Measurements from ENCODE around the gene KLF5.
"Not testable (repeated sequence)": the region's sequence is repeated elsewhere in the genome, so short reads cannot be mapped to it uniquely, and the experiment has no call there.

Gene KLF5

DNA sequence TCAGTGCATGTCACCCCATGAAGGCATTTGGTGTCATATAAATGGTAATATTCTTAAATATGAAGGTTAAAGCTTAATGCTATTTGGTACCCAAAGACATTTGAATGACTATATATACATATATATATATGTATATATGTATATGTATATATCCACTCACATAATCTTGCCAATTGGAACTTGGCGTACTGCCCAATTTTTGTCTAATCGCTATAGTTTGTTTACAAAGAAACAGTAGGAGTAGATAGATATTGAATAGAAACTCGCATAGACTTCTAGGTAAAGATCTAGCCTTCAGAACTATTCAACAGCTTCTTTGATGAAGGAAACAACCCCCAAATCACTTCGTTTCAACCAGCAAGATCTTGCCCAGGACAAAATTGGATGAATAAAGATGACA, 24.1 kb downstream of the KLF5 start:
- DNase-seq (ENCODE audit: low read depth, low spot score): no peak

DNA sequence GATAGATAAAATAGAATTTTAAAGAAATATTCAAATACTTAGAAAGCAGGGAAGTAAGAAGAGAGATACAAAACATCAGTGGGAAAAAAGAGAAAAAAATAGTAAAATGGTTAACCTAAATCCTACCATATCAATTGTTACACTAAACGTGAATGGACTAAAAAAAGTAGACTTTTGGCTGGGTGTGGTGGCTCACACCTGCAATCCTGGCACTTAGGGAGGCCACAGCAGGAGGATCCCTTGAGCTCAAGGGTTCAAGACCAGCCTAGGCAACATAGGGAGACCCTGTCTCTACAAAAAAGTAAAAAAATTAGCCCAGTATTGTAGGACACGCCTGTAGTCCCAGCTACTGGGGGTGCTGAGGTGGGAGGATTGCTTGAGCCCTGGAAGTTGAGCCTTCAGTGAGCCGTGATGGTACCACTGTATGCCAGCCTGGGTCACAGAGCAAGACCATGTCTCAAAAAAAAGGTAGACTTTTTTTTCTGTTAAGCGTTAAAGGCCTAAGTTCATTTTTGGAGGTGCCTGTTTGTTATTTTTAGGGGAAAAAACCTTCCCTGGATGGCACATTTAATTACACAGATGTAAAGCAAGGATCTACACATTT, 29.6 kb downstream of the KLF5 start:
- DNase-seq (ENCODE audit: low read depth, low spot score): no peak

DNA sequence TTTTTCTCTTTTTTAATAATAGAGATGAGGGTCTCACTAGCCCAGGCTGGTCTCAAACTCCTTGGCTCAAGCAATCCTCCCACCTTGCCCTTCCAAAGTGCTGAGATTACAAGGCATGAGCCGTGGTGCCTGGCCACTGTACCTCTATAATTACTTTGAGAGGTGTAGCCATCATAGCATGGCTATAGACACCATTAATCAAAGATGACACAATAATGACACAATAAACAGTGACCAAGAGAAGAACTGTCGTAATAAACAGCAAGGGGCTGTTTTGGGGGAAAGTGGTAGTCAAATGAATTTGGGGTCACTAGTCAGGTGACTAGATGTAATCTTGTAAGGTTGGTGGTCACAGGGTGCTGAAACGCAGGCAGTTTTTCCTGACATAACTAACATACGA, 30.4 kb downstream of the KLF5 start:
- DNase-seq (ENCODE audit: low read depth, low spot score): no peak

DNA sequence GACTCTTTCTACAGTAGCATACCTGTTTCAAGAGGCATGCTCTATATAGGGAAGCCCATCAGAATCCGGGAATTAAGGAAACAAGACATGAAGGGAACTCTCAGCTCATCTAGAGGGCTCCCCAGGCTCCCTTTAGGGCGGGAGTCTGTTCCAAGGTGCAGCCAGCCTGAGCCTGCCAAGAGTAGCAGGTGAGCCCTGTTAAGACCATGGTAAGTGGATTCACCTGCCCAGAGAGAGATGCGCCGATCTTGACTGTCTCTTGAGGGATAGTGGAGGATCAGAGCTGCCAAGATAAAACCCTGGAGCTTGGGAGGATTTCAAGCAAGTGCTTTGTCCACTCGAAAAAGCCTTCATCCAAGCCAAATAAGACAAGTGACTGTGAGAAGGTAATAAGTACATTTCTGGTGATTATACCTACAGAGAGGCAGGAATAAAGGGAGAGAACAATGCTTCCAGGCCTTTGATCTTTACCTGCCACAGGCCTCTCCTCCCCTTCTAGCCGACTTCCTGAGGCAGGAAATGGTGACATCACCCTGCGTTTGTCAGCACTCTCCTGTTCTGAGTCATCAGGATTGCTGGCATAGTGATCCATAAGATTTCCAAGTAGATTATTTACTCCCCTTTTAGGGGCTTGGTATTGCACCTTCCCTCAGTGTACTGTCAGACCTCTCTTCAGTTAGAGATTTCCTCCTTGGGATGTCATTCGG, 31.5 kb downstream of the KLF5 start:
- peak; percentile 84 for DNase-seq (ENCODE audit: low read depth, low spot score)

DNA sequence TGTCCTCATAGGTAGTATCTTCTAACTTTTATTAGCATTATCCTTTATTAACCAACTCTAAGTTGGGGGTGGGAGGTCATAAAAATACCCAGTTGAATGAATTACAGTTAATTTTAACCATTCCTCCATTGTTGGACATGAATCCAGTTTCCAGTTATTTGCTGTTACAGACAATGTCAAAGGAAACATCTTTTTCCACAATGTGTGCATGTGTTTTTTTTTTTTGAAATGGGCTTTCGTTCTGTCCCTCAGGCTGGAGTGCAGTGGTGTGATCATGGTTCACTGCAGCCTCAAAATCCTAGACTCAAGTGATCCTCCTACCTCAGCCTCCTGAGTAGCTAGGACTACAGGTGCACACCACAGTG, 32.0 kb downstream of the KLF5 start:
- no peak for DNase-seq (ENCODE audit: low read depth, low spot score)

DNA sequence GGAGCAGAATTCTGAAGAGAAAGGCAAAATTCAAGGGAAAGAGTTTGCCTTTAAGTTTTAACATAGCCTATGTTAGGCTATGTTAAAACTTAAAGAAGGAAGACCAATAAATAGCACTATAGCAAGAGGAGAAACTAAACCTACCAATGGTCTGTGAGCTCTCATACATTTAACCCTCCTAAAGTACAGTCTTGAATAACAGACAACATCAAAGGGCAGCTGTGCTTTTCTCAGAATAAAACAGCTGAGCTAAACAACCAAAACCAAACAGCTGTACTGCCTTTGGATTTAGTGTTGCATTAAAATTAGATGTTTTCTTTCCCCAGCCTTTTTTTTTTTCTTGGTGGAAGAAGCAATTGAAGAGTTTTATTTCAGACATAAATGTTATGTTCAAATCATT, 34.0 kb downstream of the KLF5 start:
- no peak for DNase-seq (ENCODE audit: low read depth, low spot score)

DNA sequence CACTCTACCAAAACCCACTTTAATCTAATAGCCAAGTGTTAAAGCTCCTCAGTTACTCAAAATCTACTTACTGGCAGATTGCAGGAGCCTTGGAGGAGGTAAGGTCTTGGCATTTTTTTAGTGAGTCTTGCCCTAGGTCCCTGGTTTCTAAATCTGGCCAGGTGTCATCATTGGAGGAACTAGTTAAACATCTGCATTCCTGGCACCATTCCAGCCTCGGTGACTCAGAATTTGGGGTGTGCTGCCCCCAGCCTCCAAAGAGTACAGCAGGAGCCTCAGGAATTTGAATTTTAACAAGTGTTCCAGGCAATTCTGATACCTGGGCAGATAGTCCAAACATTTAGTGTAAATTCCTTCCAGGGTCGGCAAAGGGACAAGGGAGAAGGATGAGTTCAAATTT, 37.4 kb downstream of the KLF5 start:
- DNase-seq (ENCODE audit: low read depth, low spot score): peak; percentile 57

DNA sequence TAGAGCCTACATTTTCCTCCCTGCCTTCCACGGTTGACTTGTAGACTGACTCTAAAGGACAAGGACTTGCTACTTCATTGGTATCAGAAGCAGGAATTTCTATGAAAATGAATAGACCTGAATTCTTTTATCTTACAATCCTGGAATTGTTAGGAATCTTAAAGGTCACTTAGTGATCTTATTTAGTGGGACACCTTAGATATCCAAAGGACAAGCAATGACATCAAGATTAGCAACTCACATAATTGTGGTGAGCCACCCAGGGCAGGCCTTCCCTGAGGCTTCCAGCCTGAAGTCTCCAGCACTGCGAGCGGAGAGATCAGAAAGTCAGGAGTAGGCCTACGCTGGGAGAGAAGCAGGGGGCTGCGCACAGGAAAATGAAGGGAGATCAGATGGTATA, 37.8 kb downstream of the KLF5 start:
- peak; percentile 14 for DNase-seq (ENCODE audit: low read depth, low spot score)

DNA sequence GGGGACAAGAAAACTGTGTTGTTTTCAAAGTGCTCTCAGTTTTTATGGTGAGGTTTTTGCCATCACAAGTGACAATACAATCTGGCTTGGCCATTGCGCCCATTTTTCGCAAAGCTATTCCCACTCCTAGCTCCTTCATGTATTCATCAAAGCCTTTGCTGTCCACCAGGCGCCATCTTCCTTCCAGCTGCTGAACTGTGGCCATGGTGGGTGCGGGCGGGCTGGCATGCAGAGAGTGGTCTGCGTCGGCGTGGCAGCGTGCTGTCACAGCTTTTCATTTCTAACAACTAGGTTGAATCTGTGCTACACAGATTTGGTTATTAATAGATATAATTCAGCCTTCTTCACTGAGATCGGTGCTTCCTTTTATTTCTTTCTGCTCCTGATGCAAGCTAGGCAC, 42.0 kb downstream of the KLF5 start:
- DNase-seq (ENCODE audit: low read depth, low spot score): not testable (repeated sequence)

DNA sequence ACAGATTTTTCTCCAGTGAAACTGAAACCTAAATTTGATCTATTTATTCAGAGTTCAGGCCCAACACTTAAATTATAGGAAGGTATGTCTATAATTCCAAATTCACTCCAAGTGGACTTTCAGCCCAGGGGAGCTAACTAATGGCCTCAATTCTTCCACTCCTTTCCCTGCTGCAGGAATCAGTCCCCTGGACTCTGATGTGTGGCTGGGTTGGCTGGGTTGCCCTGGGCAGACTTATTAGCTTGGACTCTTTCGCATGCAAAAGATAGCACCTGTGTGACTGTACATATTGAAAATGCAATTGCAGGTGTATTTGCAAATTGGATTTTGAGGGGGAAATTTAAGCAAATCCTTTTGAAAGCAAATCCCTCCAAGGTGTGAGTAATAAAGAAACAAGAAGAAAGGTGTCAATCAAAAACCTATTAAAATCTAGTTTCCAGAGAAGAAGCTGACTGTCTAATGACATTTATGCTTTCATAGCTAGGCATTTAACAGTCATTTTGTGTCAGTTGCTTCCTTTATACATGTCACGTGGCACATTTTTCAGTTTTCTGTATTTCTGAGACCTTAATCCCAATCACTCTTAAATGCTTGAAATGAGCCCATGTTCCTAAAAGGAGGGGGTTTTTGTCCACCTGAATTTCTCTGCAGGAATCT, 42.7 kb downstream of the KLF5 start:
- DNase-seq (ENCODE audit: low read depth, low spot score): no peak

DNA sequence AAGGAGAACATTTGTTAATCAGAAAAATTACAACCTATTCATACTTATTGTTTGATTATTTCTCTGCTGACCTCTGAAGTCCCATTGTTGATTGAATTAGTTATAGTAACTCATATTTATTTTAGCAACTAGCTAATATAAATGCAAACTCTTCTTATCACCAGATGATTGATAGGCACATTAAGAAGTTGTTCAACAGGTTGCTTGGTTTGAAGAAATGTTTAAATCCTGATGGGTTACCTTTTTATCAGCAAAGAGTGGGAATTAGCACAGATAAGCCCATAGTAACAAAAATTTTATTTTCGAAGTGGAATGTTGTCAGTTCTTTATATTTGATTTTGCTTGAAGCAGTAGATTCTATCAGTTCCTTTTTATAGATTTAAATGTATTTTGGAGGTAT, 44.4 kb downstream of the KLF5 start:
- DNase-seq (ENCODE audit: low read depth, low spot score): no peak

DNA sequence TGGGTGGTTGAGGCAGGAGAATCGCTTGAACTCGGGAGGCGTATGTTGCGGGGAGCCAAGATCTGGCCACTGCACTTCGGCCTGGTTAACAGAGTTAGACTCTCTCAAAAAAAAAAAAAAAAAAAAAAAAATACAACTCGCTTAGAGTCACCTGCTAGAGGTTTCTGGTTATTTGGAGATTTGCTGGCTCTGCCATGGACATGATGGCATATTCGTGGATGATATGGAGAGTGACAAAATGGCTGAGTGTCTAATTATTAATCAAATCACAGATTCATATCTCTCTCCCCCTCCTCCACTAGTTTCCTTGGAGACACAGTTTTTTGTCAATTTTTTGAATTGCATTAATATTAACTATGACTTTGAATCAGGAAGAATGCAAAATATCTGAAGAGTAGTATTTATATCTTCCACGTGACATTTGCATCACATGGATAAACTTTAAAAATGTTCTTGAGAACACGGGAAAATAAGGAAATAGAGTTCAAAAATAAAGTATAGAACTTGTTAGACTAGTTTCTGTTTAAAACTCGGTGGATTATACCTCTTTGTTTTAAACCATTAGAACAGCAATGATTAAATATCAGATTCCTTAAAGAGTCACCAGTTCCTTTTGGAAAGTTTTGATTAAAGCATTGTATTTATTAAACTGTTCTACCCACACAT, 47.8 kb downstream of the KLF5 start:
- no peak for DNase-seq (ENCODE audit: low read depth, low spot score)

DNA sequence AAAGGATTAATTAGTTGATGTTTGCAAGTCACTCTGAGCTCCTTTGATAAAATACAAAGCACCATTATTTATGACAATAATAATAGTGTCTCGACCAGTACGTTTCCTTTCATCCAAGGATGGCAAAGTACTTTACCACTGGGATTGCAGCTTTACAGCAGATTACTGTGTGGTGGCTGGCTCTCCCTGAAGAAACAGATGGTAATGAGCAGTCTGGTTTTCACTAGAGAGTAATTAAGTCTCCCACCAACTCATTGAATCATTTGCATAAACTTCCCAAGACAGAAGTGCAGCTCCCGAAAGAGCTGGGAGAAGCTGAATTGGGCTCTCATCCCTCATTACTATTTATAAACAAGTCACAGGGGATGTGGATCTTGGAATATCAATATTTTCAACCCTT, 48.7 kb downstream of the KLF5 start:
- DNase-seq (ENCODE audit: low read depth, low spot score): peak; percentile 19

DNA sequence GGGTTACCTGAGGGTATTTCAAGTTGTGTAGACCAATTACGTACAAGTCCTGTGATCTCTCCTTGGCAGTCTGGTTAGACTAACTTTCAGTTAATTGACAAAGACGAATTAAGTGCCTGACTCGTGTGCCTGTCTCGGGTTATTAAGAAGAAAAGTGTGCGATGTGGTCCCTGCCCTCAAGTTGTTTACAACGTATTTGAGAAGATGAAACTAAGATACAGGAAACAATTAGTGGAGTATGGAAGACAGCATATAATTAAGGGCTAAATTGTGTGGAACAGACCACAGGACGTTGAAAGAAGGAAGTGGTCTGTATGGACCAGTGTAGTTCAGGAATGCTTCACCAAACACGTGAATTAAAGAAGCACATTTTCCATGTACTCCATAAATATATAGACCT, 49.2 kb downstream of the KLF5 start:
- DNase-seq (ENCODE audit: low read depth, low spot score): peak; percentile 6

DNA sequence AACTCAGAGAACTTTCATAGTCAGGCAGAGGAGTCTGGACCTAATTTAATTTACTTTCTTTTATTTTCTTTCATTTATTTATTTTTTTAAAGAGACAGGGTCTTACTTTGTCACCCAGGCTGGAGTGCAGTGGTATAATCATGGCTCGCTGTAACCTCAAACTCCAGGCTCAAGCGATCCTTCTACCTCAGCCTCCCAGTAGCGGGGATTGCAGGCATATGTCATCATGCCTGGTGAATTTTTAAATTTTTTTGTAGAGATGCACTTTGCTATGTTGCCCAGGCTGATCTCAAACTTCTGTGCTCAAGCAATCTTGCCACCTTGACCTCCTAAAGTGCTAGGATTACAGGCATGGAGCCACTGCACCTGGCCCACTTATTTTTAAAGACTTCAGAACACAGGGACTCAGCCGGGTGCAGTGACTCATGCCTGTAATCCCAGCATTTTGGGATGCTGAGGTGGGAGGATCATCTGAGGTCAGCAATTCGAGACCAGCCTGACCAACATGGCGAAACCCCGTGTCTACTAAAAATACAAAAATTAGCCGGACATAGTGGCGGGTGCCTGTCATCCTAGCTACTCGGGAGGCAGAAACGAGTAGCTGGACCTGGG, 50.6 kb downstream of the KLF5 start:
- no peak for DNase-seq (ENCODE audit: low read depth, low spot score)

DNA sequence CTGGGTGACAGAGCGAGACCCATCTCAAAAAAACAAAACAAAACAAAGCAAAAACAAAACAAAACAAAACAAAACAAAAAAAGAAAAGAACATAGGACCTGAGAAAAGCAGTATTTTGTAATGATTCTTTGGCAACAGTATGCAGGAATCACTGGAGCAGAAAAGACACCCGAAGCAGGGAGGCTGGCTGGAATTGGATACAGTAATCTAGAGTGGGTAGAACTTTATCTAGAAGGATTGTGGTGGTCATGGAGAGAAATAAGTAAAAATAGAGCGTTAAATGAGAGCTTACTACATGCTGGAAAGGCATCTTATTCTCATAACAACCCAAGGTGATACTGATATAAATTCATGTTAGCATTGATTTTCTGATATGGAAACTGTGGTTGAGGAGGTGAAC, 51.2 kb downstream of the KLF5 start:
- DNase-seq (ENCODE audit: low read depth, low spot score): peak; percentile 29

DNA sequence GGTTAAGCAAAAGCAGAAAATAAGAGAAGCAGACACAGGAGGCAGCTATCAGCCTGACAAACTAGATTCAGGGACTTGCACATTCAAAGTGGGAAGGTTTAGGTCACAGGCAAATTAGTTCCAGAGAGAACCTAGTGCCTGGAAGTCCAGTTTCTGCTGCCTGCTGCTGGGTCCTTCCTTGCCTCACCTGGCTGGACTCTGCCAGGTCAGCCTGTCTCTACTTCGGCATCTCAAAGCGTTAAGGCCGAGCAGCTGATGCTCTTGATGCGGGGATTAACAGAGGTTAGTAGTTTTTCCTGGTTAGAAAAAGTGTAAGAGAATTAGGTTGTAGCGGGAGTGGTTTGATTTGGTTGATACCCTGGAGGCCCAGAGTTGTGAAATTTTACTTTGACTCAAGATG, 52.0 kb downstream of the KLF5 start:
- DNase-seq (ENCODE audit: low read depth, low spot score): no peak

DNA sequence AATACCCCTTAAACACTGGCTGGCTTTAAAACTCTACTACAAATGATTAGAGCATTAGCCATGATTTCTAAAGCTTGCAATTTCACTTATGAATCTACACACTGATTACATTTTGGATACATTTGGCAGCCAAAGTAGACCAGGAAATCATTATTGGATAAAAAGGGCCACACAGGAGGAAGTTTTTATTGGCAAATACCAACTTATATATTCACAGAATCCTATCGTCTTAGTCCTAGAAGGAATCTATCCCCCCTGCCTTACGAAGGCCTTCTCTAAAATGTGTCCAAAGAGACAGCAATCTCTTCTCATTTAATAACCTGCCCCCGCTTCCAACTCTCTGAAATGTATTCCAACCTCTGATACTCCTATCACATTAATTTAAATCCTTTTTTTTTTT, 52.5 kb downstream of the KLF5 start:
- DNase-seq (ENCODE audit: low read depth, low spot score): no peak

DNA sequence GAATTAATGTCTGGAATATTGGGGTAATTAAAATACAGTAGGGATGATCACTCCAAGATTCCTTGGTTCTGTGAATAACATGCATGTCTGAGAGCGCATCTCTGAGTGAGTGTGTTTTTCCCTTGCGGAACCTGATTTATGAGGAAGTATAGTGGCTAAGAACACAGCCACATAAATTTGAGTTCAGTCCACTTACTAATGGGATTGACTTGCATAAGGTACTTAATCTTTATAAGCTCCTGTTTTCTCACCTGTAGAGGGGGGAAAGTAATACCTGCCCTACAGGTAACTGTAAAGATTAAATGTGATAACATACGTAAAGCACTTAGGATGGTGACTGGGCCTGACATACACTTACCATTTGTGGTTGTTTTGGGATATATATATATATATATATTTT, 60.8 kb downstream of the KLF5 start:
- DNase-seq (ENCODE audit: low read depth, low spot score): no peak

Data from astrocyte of the hippocampus (primary cell).